Measurements from ENCODE around the gene ZNF892. TPM values are rescaled to one million over a fixed set of nuclear protein-coding genes. Genes with fewer than 3 reads are reported as not detected.
"Not testable (repeated sequence)": the region's sequence is repeated elsewhere in the genome, so short reads cannot be mapped to it uniquely, and the experiment has no call there.

The ZNF892 gene
- total RNA-seq, 2 donors from 2014 or later, result 4.1 to 7.2 TPM

- no peak overlapping the region for H3K27ac Mint-ChIP-seq
- peaks cover 12 to 13% of the 10 kb centered on the region in 2 donors for H3K36me3 Mint-ChIP-seq (ENCODE audit: insufficient read depth in 2 of 2)
- H3K9me3 Mint-ChIP-seq, result peaks cover 9 to 28% of the 10 kb centered on the region in 2 donors
- no peaks in the 10 kb centered on the region for H3K4me1 Mint-ChIP-seq (ENCODE audit: low read depth)
- no peaks in the 10 kb centered on the region for H3K27me3 Mint-ChIP-seq (ENCODE audit: low read depth)
- DNase-seq (no peak), ATAC-seq (replicated peaks in 1 of 2) (no peak)
- no peak overlapping the region for H3K4me3 Mint-ChIP-seq
These were observed 30.8 kb downstream of the ZNF892 start for GRCh38 chr2:95238131-95238530.

GRCh38 chr2:95240091-95240490 lies 32.8 kb downstream of the ZNF892 start:
- no peaks in the 10 kb centered on the region for H3K27me3 Mint-ChIP-seq (ENCODE audit: low read depth)
- no peaks in the 10 kb centered on the region for H3K4me1 Mint-ChIP-seq (ENCODE audit: low read depth)
- H3K4me3 Mint-ChIP-seq, result no peak overlapping the region
- H3K36me3 Mint-ChIP-seq (ENCODE audit: insufficient read depth in 2 of 2), result peaks cover 16 to 18% of the 10 kb centered on the region in 2 donors
- DNase-seq, result no peak
- no peak overlapping the region for H3K27ac Mint-ChIP-seq
- peaks cover 14 to 26% of the 10 kb centered on the region in 2 donors for H3K9me3 Mint-ChIP-seq
- no peak for ATAC-seq (replicated peaks in 1 of 2)

- H3K27me3 Mint-ChIP-seq (ENCODE audit: low read depth), result no peaks in the 10 kb centered on the region
- H3K9me3 Mint-ChIP-seq, result peaks cover 14 to 26% of the 10 kb centered on the region in 2 donors
- H3K27ac Mint-ChIP-seq, result no peak overlapping the region
- H3K4me1 Mint-ChIP-seq (ENCODE audit: low read depth), result no peaks in the 10 kb centered on the region
- DNase-seq, result no peak
- no peak overlapping the region for H3K4me3 Mint-ChIP-seq
- ATAC-seq (replicated peaks in 1 of 2), result no peak
- peaks cover 14 to 18% of the 10 kb centered on the region in 2 donors for H3K36me3 Mint-ChIP-seq (ENCODE audit: insufficient read depth in 2 of 2)
These were observed 33.2 kb downstream of the ZNF892 start for GRCh38 chr2:95240556-95240955.

GRCh38 chr2:95242084-95242483 lies 34.8 kb downstream of the ZNF892 start:
- peaks cover 11 to 20% of the 10 kb centered on the region in 2 donors for H3K36me3 Mint-ChIP-seq (ENCODE audit: insufficient read depth in 2 of 2)
- H3K4me1 Mint-ChIP-seq (ENCODE audit: low read depth); ATAC-seq (replicated peaks in 1 of 2); H3K27ac Mint-ChIP-seq; H3K4me3 Mint-ChIP-seq; DNase-seq; H3K27me3 Mint-ChIP-seq (ENCODE audit: low read depth): not testable (repeated sequence)
- H3K9me3 Mint-ChIP-seq, result peaks cover 17 to 32% of the 10 kb centered on the region in 2 donors

Other genes with a start within 250 kb of the ZNF892 start
- gene MAL, start 181.8 kb upstream of the ZNF892 start, total RNA-seq, result 10 to 100 TPM; 92.6 to 93.8 TPM
- gene MRPS5, start 85.7 kb upstream of the ZNF892 start, total RNA-seq, result 10 to 100 TPM; 65.4 to 82.0 TPM
- gene ZNF514, start 47.7 kb upstream of the ZNF892 start, total RNA-seq, result 10 to 100 TPM; 12.3 to 15.3 TPM
- 1 to 10 TPM; 3.0 to 4.7 TPM for gene ZNF2, start 41.7 kb upstream of the ZNF892 start, total RNA-seq
- under 1 TPM; 0.38 to 0.39 TPM for gene PROM2, start 66.9 kb downstream of the ZNF892 start, total RNA-seq
- gene KCNIP3, start 89.8 kb downstream of the ZNF892 start, total RNA-seq, result not detected
- 10 to 100 TPM; 35.7 to 40.6 TPM for gene FAHD2A, start 195.2 kb downstream of the ZNF892 start, total RNA-seq